Measurements from ENCODE around the gene KIF26B.

KIF26B gene

DNA sequence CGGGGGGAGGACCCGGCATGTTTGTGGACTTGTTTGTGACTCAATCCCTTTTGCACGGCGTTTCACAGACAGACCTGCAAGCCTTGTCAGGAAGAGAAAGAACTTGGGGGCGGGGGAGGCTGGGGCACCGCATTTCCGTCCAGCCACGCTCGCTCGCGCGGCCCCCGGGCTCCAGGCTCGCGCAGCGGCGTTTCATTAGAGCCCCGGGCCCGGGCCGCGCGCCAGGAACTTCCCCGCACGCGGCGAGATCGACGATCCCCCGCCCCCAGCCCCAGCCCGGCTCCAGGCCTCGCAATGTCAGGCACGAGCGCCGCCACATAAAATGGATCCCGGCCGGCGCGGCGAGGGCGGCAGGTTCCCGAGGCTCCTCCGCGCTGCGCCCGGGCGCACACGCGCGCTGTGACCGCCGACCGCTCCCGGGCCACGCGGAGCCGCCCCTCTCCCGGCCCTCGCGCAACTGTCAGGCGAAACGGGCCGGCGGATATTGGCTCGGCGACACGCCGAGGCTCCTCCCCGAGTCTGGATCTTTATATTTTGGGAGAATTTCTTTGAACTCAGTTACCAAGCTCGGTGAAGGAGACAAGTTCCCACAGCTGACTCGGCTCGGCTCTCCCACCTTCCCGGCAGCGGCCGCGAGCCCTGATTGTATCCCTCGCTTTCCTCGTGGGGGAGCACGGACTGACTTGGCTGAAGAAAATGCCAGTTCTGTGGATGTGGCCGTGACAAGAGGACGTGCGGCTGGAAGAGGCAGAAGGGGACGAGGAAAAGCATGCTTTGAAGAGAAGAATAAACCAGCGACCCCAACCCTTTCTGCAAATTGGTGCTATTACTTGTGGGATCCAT is at the start of gene KIF26B:
Gene KIF26B (plus strand): TSS at position 557 of the 843 bp plus-strand sequence. CDS start 440 bp downstream, outside the sequence.
- in situ Hi-C loops (cut with HindIII; ENCODE audit: low pct_ligation_motif_present, low pct_unique_long_range_greater_than_20kb, low sequenced_read_pairs), result loop anchor here (25.0 kb wide), 1 partner anchor 358 kb away; no protein-coding TSS in a partner anchor
- DNase-seq, result peak; percentile 73

DNA sequence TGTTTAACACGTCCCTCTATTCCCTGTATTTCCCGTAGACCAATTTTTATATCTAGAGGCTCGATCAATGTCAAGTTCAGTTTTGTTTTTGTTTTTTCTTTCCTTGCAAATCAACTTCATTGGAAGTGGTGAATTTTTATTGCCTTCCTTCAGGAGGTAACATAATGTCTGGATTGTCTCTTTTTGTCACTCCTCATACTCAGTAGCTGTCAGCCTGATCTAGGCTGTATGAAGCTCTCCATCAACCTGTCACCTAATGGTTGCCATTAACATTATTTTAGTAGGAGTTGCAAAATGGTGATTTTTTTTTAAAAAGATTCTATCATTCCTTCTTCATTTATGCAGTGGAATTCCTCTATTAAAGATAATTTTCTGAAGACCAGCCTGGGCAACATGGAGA is 49.7 kb upstream of the KIF26B start:
- in situ Hi-C loops (cut with HindIII; ENCODE audit: low pct_ligation_motif_present, low pct_unique_long_range_greater_than_20kb, low sequenced_read_pairs), result no loop called here
- no peak for DNase-seq

DNA sequence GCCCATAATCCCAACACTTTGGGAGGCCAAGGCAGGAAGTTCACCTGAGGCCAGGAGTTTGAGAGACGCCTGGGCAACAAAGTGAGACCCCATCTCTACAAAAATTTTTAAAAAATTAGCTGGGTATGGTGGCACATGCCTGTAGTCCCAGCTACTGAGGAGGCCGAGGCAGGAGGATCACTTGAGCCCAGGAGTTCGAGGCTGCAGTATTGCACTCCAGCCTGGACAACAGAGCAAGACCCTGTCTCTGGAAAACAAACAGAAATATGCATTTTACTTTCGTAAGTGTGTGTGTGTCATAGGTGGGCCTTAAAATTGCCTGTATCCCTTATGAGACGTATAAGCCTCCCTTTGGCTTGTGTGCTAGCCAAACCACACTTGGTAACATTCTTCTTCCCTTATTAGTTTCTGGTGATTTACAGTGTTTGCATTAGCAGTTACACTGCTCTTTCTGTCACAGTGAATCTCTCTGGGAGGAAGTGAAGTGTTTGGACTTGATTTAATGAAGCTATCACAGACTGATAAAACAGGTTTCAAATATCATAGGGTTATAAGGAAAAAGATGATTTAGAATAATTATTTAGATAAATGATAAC is 48.9 kb upstream of the KIF26B start:
- no peak for DNase-seq

DNA sequence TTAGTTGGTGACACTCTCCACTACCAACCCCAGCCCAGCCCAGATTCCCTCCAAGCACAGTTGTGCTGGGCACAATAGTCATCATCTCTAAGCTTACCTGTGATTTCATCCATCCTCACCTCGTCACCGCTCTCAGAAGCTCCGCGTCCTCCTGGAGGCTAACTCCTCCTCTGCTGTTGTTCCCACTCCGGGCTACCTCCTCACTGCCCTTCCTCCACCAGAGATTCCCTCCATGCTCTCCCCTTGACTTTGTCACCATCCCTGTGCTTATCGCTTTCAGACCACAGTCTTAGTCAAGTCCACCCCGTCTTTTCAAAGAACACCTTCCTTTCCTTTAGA is 47.0 kb upstream of the KIF26B start:
- no peak for DNase-seq
- in situ Hi-C loops (cut with HindIII; ENCODE audit: low pct_ligation_motif_present, low pct_unique_long_range_greater_than_20kb, low sequenced_read_pairs), result no loop called here

More for the DNA sequence above, 48.9 kb upstream of the KIF26B start:
- in situ Hi-C loops (cut with HindIII; ENCODE audit: low pct_ligation_motif_present, low pct_unique_long_range_greater_than_20kb, low sequenced_read_pairs), result no loop called here

DNA sequence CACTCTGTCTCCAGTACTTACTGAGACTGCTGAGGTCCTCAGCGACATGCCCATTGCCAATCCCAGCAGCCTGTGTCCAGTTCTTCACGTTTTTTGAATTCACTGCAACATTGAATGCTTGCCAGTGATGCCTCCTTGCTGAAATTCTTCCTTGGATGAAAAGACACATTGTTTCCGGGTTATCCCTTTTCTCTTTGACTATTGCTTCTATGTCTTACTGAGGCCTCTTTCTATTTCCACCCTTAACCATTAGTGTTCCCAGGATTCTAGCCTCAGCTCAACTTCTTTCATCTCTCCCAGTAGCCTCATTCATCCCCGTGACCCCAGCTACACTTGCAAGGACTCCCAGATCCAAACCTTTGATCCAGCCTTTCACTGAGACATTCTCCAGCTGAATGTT is 46.5 kb upstream of the KIF26B start:
- no peak for DNase-seq
- in situ Hi-C loops (cut with HindIII; ENCODE audit: low pct_ligation_motif_present, low pct_unique_long_range_greater_than_20kb, low sequenced_read_pairs), result no loop called here

DNA sequence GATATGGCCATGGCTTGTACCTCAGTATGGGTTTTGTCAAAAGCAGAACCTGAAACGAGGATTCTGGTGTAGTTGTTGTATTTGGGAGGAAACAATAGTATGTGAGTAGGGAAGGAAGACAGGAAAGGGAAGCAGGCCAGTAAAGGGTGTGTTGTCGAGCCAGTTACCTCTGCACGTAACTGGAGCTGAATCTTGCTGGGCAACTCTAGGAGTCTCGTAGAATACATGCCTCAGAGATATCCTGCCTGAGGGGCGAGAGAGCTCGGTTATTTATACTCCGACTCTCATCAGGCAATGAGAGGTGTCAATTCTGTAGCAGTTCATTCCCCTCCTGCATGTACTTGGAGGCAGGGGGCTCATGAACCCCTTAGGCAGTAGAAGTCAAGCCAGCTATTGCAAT is 45.9 kb upstream of the KIF26B start:
- no peak for DNase-seq
- in situ Hi-C loops (cut with HindIII; ENCODE audit: low pct_ligation_motif_present, low pct_unique_long_range_greater_than_20kb, low sequenced_read_pairs), result no loop called here

DNA sequence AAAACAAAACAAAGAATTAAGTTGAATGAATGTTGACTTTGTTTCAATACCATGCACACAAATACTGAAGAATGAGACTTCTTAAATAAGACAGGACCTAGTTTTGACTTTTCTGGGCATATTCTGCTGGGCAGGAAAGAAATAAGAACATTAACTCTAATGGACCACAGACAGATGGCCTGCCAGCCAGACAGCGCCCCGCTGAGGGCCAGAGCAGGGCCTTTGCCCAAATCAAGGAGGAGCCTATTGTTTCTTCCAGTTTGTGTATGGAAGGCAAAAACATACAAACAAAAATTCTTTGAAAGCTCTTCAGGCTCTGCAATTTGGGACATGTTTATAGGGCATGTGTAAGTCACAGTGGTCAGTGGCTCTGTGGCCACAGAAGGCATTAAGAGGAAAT is 44.4 kb upstream of the KIF26B start:
- no peak for DNase-seq
- in situ Hi-C loops (cut with HindIII; ENCODE audit: low pct_ligation_motif_present, low pct_unique_long_range_greater_than_20kb, low sequenced_read_pairs), result no loop called here

DNA sequence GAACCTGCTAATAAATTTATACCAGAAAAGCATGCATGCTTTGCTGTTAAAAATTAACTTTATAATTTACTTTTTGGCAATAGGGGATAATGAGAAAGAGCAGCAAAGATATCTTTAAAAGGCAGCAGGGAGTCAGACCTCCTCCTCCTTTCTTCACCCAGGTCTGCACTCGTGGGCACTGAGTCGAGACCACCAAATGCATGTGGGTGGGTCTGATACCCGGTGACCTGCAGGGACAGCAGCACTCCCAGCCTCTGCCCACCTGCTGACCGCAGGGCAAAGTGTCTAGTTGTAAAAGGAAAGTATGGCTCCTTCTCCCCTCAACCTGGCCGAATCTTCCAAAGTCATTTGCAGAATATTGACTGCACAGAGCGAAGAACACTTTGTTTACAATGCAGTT is 43.7 kb upstream of the KIF26B start:
- in situ Hi-C loops (cut with HindIII; ENCODE audit: low pct_ligation_motif_present, low pct_unique_long_range_greater_than_20kb, low sequenced_read_pairs), result no loop called here
- no peak for DNase-seq

DNA sequence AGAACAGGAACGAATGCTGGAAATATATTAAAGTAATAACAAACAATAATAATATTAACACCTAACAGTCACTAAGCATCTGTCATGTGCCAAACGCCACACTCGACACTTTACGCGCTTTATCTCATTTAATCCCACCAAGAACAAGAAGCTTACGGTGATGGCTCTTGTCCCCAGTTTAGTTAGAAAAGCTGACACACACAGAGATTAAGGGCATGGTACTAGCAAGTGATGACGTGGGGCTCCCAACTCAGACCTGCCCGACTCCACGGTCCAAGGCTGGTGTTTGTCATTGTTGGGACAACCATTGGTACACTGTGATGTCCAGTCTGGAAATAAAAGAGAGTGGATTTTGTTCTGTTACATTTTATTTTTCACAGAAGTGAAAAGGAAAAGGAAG is 41.1 kb upstream of the KIF26B start:
- in situ Hi-C loops (cut with HindIII; ENCODE audit: low pct_ligation_motif_present, low pct_unique_long_range_greater_than_20kb, low sequenced_read_pairs), result no loop called here
- no peak for DNase-seq

DNA sequence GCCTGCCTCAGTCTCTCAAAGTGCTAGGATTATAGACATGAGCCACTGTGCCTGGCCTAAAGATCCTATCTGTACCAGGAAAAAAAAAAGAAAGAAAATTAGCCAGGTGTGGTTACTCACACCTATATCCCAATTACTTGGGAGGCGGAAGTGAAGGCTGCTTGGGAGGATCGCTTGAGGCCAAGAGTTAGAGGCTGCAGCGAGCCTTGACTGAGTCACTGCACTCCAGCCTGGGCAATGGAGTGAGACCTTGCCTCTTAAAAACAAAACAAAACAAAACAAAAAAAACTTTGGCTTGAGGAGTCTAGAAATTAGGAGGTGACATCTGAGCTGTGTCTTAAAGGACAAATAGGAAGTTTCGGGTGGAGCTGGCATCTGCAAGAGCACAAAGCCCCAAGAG is 38.7 kb upstream of the KIF26B start:
- in situ Hi-C loops (cut with HindIII; ENCODE audit: low pct_ligation_motif_present, low pct_unique_long_range_greater_than_20kb, low sequenced_read_pairs), result no loop called here
- DNase-seq, result no peak

DNA sequence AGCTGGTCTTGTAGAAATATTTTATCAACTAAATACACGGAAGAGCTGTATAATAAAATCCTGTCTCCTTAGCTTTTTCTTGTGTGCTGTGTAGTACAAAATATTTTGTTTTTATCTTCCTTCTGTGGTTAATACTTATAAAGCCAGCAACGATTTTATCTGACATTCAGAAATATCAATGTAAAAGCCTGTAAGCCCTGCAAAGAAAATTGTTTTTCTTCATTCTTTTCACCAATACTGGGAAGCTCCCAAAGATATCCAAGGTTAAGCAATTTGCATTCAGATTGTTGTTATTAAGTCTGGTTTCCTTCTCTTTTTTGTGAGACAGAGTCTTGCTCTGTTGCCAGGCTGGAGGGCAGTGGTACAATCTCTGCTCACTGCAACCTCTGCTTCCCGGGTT is 38.0 kb upstream of the KIF26B start:
- in situ Hi-C loops (cut with HindIII; ENCODE audit: low pct_ligation_motif_present, low pct_unique_long_range_greater_than_20kb, low sequenced_read_pairs), result no loop called here
- DNase-seq, result no peak

DNA sequence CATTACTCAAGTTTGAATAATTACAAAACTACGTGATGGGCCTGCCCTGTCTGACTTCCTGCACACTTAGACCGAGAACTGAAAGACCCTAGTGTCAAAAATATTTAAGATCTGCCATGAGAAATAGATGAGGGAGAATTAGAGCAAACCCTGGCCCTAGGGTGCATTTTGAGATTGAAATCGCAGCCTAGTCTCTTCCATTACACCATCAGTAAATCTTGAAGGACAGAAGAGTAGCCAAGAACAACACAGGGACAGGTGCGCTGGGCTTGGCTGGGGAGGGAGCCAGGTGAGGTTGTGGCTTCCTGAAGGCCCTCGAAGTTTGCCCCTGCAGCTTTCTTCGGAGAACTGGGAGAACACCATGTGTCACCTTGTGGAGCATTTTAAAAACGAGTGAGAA is 36.7 kb upstream of the KIF26B start:
- no peak for DNase-seq
- in situ Hi-C loops (cut with HindIII; ENCODE audit: low pct_ligation_motif_present, low pct_unique_long_range_greater_than_20kb, low sequenced_read_pairs), result no loop called here

DNA sequence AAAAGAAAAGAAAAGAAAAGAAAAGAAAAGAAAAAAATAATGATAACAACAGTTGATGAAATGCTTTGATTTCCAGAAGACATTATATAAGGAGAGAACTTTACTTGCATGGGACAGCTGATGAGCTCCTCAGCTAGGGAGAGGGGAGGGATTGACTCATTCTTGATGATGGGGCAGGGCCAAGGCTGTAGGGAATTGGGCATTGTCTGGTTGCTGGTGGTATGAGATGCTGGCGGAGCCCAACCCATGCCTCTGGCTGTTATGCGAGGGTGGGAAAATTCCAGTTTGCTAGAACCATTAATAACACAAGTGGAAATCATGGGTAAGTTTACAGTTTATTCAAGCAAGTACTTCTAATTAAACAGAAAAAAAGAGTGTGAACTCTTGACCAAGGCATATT is 36.0 kb upstream of the KIF26B start:
- DNase-seq, result no peak
- in situ Hi-C loops (cut with HindIII; ENCODE audit: low pct_ligation_motif_present, low pct_unique_long_range_greater_than_20kb, low sequenced_read_pairs), result no loop called here

DNA sequence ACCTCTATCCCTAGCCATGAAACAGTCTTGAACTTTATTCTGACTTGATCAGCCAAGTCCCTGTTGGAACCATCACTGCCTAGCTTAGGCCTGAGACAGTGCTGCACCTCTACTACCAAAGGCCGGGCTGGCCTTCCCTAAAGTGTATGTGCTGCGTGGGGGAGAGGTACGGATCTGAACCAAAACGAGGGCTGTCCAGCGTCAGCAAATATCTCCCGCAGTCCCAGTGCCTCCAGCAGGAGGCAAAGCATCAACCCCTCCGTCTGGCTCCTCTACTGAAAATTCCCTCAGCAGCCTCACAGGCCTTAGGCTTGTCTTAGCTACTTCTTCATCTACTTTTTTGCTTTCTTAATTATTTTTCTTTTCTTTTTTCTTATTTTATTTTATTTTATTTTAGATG is 33.3 kb upstream of the KIF26B start:
- DNase-seq, result no peak
- in situ Hi-C loops (cut with HindIII; ENCODE audit: low pct_ligation_motif_present, low pct_unique_long_range_greater_than_20kb, low sequenced_read_pairs), result no loop called here

DNA sequence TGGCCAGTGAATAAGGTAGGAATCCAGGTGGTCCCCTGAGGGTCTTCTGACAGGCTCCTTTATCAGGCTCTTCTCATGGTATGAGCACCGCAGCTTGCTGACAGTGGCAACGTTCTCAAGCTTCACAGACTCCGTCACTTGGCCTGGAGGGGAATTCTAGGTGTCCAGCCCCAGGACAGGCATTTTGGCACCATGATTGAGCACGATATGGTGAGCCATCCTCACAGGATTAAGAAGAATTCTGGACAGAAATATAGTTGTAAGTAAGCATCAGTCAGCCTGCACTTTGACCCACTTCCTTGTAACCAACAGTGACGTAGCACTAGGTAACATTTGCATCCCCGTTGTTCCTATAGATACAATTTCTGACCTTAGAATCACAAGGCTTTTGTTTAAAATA is 30.5 kb upstream of the KIF26B start:
- in situ Hi-C loops (cut with HindIII; ENCODE audit: low pct_ligation_motif_present, low pct_unique_long_range_greater_than_20kb, low sequenced_read_pairs), result no loop called here
- no peak for DNase-seq

DNA sequence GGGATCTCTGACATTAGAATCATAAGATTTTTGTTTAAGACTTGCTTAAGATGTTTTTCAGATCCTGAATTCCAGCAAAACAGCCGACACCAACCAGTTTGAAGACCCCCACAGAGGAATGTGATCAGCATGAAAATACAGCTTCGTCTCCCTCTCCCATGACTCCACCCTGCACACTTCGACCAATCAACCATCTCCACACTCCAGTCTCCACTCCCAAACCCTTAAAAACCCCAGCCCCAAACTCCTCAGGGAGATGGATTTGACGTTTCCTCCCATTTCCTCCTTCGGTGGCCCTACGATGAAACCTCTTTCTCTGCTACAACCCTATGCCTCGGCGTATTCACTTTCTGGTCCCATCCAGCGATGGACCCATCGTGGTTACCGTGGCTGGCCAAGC is 30.1 kb upstream of the KIF26B start:
- in situ Hi-C loops (cut with HindIII; ENCODE audit: low pct_ligation_motif_present, low pct_unique_long_range_greater_than_20kb, low sequenced_read_pairs), result no loop called here
- no peak for DNase-seq

DNA sequence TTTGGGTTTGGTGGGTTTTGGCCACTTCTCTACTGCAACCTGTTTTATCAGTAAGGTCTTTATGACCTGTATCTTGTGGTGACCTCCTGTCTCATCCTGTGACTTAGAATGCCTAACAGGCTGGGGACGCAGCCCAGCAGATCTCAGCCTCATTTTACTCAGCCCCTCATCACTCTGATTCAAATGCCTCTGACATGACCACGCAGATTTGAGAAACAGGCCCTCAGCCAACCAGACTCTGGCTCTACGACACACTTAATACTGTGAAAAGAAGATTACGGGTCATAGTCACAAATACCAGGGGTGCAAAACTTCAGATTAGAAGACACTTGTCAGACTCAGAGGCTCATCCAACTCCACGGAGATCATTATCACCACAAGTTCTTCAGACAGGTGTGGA is 28.3 kb upstream of the KIF26B start:
- no peak for DNase-seq
- in situ Hi-C loops (cut with HindIII; ENCODE audit: low pct_ligation_motif_present, low pct_unique_long_range_greater_than_20kb, low sequenced_read_pairs), result no loop called here

DNA sequence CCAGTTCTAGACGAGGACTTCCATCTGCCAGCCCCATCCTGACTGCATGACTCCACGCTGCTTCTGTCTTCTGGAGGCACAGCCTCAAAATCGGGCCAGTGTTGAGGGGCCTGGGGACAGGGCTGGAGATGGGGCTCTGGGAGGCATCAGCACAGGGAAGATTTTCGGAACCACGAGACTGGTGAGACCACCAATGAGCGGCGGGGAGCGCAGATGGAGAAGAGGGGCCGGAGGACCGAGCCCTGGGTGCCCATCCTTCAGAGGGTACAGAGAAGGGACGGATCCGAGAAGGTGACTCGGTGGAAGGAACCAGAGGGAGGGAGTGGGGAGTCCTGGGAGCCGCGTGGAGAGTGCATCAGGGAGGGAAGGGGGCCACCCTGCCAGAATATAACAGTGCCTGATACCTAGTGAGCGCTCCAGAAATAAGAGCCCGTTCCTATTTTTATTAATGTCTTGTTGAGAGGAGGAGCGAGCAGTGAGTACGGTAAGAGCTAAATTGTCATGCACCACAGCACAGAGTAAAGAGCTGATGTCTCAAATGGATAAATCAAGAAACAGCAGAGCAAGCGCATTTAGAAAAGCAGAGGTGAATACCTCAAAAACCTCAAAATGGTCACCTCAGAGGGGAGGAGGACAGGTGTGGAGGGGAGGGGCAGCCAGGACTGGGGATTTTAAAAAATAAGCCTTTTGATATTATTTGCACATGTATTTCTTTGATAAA is 26.2 kb upstream of the KIF26B start:
- no peak for DNase-seq
- in situ Hi-C loops (cut with HindIII; ENCODE audit: low pct_ligation_motif_present, low pct_unique_long_range_greater_than_20kb, low sequenced_read_pairs), result no loop called here

DNA sequence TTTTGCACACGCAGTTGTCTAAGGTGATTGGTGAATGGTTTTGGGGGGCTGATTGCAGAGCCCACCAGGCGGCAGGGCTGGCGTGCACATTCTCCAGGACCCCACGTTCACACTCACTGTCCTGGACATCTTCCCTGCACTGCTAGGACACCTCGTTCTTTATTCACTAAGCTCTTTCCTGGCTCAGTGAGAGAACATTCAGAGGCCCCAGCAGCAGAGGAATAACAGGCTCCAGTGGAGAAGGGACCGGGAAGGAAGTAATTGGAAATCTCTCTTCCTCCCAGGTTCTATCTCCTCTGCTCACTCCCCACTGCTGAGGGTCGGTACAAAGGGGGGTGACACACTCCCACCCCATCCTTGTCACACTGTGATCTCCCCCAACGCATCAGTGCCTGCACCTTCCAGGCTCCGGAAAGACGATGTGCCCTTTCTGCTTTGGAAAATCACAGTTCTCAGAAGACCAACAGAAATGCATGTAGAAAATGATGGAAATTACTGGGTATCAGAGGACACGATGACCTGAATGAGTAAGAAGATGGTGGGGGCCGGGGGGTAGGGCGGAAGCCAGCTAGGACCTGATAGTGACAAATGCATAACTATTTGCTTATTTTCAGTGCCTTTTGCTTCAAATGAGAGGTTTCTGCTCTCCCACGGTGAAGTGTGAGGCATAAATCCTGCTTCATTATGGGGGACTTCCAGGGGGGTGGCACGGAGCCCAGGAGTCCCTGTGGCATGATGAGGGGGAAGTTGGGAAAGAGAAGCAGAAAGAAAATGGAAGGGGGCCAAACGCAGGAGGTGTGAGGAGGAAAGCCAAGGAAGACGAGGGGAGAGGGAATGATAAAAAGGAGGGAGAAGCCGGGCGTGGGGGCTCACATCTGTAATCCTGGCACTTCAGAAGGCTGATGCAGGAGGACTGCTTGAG is 25.2 kb upstream of the KIF26B start:
- no peak for DNase-seq
- in situ Hi-C loops (cut with HindIII; ENCODE audit: low pct_ligation_motif_present, low pct_unique_long_range_greater_than_20kb, low sequenced_read_pairs), result no loop called here
